ENCODE results near the gene EMP2. TPM values are rescaled to one million over a fixed set of nuclear protein-coding genes. Genes with fewer than 3 reads are reported as not detected.

EMP2 gene
- total RNA-seq, 2 experiments from 2014 or later: not detected

DNA sequence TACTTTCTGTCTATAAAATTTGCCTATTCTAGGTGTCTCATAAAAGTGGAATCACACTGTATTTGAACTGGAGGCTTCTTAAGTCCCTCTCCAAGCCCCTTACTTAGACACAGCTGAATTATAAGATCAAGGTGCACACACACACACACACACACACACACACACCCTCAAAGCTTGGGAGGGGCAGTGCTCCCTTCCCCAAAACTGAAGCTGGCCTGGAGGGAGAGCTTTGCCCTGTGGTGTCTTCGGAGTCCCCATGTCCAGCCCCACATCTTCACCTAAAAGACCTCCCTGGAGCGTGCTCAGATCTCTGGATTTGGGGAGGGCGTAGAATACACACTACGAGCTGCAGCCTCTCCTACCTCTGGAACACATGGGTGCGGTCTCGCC, 828 bp downstream of the EMP2 start:
- ChIA-PET POLR2A (no interaction called here), CTCF (interaction anchor here (0.5 kb wide), 1 partner anchor 205 kb away, joined by 3 read pairs; no protein-coding TSS in a partner anchor)
- Mint-ChIP-seq H3K27me3 (peaks cover 65% of the 10 kb centered on the region), H3K4me3 (no peak overlapping the region), H3K27ac (no peak overlapping the region), H3K36me3 (ENCODE audit: low read depth) (no peaks in the 10 kb centered on the region), H3K4me1 (ENCODE audit: low read depth) (no peaks in the 10 kb centered on the region), H3K9me3 (no peaks in the 10 kb centered on the region)
- Histone ChIP-seq H3K9me3 (ENCODE audit: control insufficient read depth in 1 of 2, insufficient read depth in 1 of 2, low read length in 2 of 2) (no peaks in the 10 kb centered on the region), H3K36me3 (ENCODE audit: insufficient read depth, low read length) (no peaks in the 10 kb centered on the region), H3K27me3 (ENCODE audit: control insufficient read depth in 1 of 2, insufficient read depth in 2 of 2, low read length in 2 of 2) (peaks cover 27 to 47% of the 10 kb centered on the region in 2 experiments), H3K4me3 (ENCODE audit: low read length) (no peak overlapping the region), H3K4me1 (ENCODE audit: insufficient read depth, low read length) (no peaks in the 10 kb centered on the region), H3K27ac (ENCODE audit: low read depth in 1 of 2, low read length in 2 of 2) (no peak overlapping the region)
- TF ChIP-seq, protein P1, sequence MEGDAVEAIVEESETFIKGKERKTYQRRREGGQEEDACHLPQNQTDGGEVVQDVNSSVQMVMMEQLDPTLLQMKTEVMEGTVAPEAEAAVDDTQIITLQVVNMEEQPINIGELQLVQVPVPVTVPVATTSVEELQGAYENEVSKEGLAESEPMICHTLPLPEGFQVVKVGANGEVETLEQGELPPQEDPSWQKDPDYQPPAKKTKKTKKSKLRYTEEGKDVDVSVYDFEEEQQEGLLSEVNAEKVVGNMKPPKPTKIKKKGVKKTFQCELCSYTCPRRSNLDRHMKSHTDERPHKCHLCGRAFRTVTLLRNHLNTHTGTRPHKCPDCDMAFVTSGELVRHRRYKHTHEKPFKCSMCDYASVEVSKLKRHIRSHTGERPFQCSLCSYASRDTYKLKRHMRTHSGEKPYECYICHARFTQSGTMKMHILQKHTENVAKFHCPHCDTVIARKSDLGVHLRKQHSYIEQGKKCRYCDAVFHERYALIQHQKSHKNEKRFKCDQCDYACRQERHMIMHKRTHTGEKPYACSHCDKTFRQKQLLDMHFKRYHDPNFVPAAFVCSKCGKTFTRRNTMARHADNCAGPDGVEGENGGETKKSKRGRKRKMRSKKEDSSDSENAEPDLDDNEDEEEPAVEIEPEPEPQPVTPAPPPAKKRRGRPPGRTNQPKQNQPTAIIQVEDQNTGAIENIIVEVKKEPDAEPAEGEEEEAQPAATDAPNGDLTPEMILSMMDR (IDR thresholded peaks at IDR 0.05): no peak
- no peak for ATAC-seq (ENCODE audit: poor library complexity)
- intact Hi-C loops (cut with DNase I, micrococcal nuclease): no loop called here
- DNase-seq: no peak

DNA sequence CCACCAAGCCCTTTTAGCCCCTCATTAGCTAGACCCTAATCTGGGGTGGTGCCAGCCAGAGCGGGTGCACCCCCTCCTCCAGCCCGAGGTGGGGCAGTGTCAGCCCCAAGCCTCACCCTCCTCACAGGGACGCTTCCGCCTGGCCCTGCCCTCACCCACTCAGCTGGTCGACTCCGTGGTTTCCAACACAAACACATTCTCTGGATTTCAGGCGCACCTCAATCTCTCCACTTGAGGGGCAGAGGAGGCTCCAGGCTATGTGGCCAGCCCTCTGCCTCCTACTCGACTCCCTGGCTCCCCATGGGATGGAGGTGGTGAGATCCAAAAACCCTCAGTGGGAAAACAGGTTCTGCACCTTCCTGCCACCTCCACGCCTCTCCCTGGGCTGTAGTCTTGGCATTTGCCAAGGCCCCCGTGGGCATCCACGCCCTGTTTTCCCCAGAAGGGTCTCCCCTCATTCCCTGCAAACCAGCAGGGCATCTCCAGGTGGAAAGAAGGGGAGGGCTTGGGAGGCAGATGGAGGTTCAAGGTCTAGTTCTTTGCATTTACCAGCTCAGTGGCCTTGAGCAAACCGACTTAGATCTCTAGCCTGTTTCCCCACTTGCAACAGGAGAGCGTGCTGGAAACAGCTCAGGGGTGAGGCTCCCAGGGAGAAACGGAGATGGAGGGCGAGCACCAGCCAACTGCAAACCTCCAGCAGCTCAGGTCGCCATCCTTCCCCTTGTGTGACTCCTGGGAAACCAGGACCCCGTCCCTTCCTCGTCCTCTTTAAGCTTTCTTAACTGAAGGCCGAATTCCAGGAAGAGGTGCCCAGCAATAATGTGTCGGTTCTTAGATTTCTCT, 1.7 kb downstream of the EMP2 start:
- H3K4me1 Mint-ChIP-seq (ENCODE audit: low read depth): no peaks in the 10 kb centered on the region
- no peak for ATAC-seq (ENCODE audit: poor library complexity)
- no peak overlapping the region for H3K27ac Mint-ChIP-seq
- H3K4me3 ChIP-seq (ENCODE audit: low read length): no peak overlapping the region
- no peak overlapping the region for H3K4me3 Mint-ChIP-seq
- no peaks in the 10 kb centered on the region for H3K9me3 ChIP-seq (ENCODE audit: control insufficient read depth in 1 of 2, insufficient read depth in 1 of 2, low read length in 2 of 2)
- no peak for DNase-seq
- no peaks in the 10 kb centered on the region for H3K36me3 Mint-ChIP-seq (ENCODE audit: low read depth)
- ChIA-PET POLR2A (no interaction called here), CTCF (no interaction called here)
- no peaks in the 10 kb centered on the region for H3K4me1 ChIP-seq (ENCODE audit: insufficient read depth, low read length)
- H3K9me3 Mint-ChIP-seq: no peaks in the 10 kb centered on the region
- intact Hi-C loops (cut with DNase I, micrococcal nuclease): no loop called here
- H3K36me3 ChIP-seq (ENCODE audit: insufficient read depth, low read length): no peaks in the 10 kb centered on the region
- peaks cover 25 to 46% of the 10 kb centered on the region in 2 experiments for H3K27me3 ChIP-seq (ENCODE audit: control insufficient read depth in 1 of 2, insufficient read depth in 2 of 2, low read length in 2 of 2)
- TF ChIP-seq, protein P1 (IDR thresholded peaks at IDR 0.05): no peak
- H3K27me3 Mint-ChIP-seq: peaks cover 62% of the 10 kb centered on the region
- no peak overlapping the region for H3K27ac ChIP-seq (ENCODE audit: low read depth in 1 of 2, low read length in 2 of 2)

DNA sequence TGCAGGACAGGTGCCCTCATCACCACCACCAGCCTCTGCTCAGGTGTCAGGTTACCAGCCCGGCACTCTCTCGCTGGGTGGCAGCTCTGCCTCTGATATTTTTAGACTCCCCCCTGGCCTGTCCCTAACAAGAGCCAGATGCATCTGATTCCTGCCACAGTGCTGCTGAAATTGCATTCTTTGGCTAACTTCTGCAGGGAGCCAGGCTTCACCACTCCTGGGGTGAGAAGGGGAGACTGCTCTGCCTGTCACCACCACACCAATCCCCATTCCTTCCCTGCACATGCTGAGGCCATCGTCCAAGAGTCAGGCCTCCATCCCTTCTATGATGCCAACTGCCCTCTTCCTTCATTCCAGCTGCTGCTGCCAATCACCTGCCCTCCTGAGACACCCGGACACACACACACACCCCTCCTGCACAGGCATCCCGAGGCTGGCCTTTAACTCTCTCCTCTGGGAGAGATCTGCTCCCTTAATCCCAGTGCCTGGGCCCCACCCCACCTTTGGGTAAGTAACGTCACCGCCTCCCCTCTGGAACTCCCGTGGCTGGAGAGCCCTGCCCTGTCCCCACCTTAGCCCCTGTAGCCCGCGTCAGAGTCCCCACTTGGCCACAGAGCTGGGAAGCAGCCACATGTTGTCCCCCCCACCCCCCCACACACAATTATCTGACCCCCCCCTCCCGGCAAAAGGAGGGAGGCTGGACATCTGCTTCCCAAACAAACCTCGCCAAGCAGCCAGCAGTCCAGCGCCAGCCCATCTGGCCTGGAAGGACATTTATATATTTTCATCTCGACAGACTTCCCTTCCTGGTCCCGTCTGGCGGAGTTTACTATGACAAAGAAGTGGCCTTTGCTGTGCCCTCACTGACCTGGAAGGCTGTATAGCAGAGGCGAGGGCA, 2.8 kb downstream of the EMP2 start:
- Histone ChIP-seq H3K9me3 (ENCODE audit: control insufficient read depth in 1 of 2, insufficient read depth in 1 of 2, low read length in 2 of 2) (no peaks in the 10 kb centered on the region), H3K27me3 (ENCODE audit: control insufficient read depth in 1 of 2, insufficient read depth in 2 of 2, low read length in 2 of 2) (peaks cover 25 to 45% of the 10 kb centered on the region in 2 experiments), H3K4me3 (ENCODE audit: low read length) (no peak overlapping the region), H3K4me1 (ENCODE audit: insufficient read depth, low read length) (no peaks in the 10 kb centered on the region), H3K27ac (ENCODE audit: low read depth in 1 of 2, low read length in 2 of 2) (no peak overlapping the region), H3K36me3 (ENCODE audit: insufficient read depth, low read length) (no peaks in the 10 kb centered on the region)
- no peaks in the 10 kb centered on the region for H3K4me1 Mint-ChIP-seq (ENCODE audit: low read depth)
- no peak overlapping the region for H3K4me3 Mint-ChIP-seq
- POLR2A ChIA-PET: no interaction called here
- TF ChIP-seq, protein P1 (IDR thresholded peaks at IDR 0.05): no peak
- no peaks in the 10 kb centered on the region for H3K36me3 Mint-ChIP-seq (ENCODE audit: low read depth)
- CTCF ChIA-PET: no interaction called here
- peaks cover 50% of the 10 kb centered on the region for H3K27me3 Mint-ChIP-seq
- ATAC-seq (ENCODE audit: poor library complexity): no peak
- no peak overlapping the region for H3K27ac Mint-ChIP-seq
- DNase-seq: no peak
- intact Hi-C loops (cut with DNase I, micrococcal nuclease): no loop called here
- no peaks in the 10 kb centered on the region for H3K9me3 Mint-ChIP-seq
